ENCODE measurements around the gene RPS16. TPM values are rescaled to one million over a fixed set of nuclear protein-coding genes. Genes with fewer than 3 reads are reported as not detected.
A peak's percentile ranks its signal among the peaks of the same experiment; 100 is the strongest.

RPS16 gene
- total RNA-seq (1,000 to 10,000 TPM in 7 of 10 donors, 100 to 1,000 TPM in 3; 936 to 1,726 (median 1,424) TPM), polyA plus RNA-seq (1,000 to 10,000 TPM in 1 of 2 donors, 100 to 1,000 TPM in 1; 974 to 3,280 TPM)
- long read RNA-seq, donor 1, transcript RPS16-201 (5 exons, 560 nt) = major isoform, 259 of 512 reads
- long read RNA-seq, donor 1, transcript RPS16-207 (5 exons, 492 nt) = minor isoform, 9 of 512 reads
- long read RNA-seq, donor 1, partial matches to known transcripts = 237 of 512 reads
- long read RNA-seq, donor 1, other reads (novel, unspliced or antisense) = 5 of 512 reads
- long read RNA-seq, donor 2, transcript RPS16-201 (5 exons, 560 nt) = major isoform, 385 of 761 reads
- long read RNA-seq, donor 2, partial matches to known transcripts = 363 of 761 reads
- long read RNA-seq, donor 2, other reads (novel, unspliced or antisense) = 7 of 761 reads
- long read RNA-seq, donor 3, transcript RPS16-201 (5 exons, 560 nt) = major isoform, 79 of 154 reads
- long read RNA-seq, donor 3, transcript RPS16-206 (4 exons, 2,389 nt) = minor isoform, 8 of 154 reads
- long read RNA-seq, donor 3, partial matches to known transcripts = 62 of 154 reads
- long read RNA-seq, donor 3, other reads (novel, unspliced or antisense) = 4 of 154 reads

GRCh38 chr19:39435499-39436349, at the start of gene RPS16:
Gene RPS16, minus strand, starts transcription at chr19:39435949. Its CDS starts 54 bp downstream, at chr19:39435895.
- Histone ChIP-seq H3K4me3 (peak within 1 kb of the TSS; percentile 78 to 99 (median 84)), H3K36me3 (peaks cover 0 to 34% (median 26%) of the 10 kb centered on the region in 9 donors), H3K27me3 (peaks cover 0 to 6% (median 0%) of the 10 kb centered on the region in 7 donors), H3K27ac (peak within 1 kb of the TSS; percentile 59 to 96 (median 88)), H3K9me3 (no peaks in the 10 kb centered on the region), H3K4me1 (peaks cover 10 to 45% (median 27%) of the 10 kb centered on the region in 9 donors)
- ATAC-seq (peak; percentile 98 to 100 (median 99)), DNase-seq (peak; percentile 99)
- intact Hi-C loops (cut with DNase I) = no loop called here
- 0% methylated on average over 61 of the region's 61 CpGs for WGBS, 2 donors
- TF ChIP-seq, protein P1, sequence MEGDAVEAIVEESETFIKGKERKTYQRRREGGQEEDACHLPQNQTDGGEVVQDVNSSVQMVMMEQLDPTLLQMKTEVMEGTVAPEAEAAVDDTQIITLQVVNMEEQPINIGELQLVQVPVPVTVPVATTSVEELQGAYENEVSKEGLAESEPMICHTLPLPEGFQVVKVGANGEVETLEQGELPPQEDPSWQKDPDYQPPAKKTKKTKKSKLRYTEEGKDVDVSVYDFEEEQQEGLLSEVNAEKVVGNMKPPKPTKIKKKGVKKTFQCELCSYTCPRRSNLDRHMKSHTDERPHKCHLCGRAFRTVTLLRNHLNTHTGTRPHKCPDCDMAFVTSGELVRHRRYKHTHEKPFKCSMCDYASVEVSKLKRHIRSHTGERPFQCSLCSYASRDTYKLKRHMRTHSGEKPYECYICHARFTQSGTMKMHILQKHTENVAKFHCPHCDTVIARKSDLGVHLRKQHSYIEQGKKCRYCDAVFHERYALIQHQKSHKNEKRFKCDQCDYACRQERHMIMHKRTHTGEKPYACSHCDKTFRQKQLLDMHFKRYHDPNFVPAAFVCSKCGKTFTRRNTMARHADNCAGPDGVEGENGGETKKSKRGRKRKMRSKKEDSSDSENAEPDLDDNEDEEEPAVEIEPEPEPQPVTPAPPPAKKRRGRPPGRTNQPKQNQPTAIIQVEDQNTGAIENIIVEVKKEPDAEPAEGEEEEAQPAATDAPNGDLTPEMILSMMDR (IDR thresholded peaks at IDR 0.05) = peak in 2 of 9 donors; percentile 9 to 18

DNA sequence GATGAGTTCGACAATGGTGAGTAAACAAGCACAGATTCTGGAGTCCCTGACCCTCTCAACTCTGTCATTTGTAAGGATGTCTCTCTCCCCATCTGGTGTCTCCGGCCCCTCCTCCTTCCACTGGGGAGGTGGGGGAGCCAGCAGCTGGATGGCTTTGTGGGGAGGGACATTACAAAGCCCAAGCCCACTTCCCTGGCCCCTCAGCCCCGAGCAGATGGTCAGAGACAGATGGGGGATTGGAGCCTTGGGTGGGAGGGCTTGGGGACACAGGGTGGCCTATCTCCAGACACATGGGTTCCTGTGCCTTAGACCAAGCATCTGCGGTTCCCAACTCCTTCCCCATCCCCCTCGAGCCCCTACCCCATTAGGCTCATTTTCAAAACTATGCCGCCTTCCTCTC, 47.4 kb upstream of the RPS16 start:
- DNase-seq (no peak), ATAC-seq (no peak)
- no peak overlapping the region for H3K27ac ChIP-seq
- no peaks in the 10 kb centered on the region for H3K9me3 ChIP-seq
- H3K27me3 ChIP-seq = no peaks in the 10 kb centered on the region
- H3K36me3 ChIP-seq = peaks cover 0 to 56% (median 26%) of the 10 kb centered on the region in 9 donors
- peaks cover 3 to 23% (median 17%) of the 10 kb centered on the region in 9 donors for H3K4me1 ChIP-seq
- TF ChIP-seq, protein P1 (IDR thresholded peaks at IDR 0.05) = no peak
- no peak overlapping the region for H3K4me3 ChIP-seq
- intact Hi-C loops (cut with DNase I) = loop anchor here in 2 of 10 donors (5.0 to 10.0 kb wide), 2 partner anchors 36 to 52 kb away; partner anchors contain the start of genes EID2B (in 1 of the 2) and SUPT5H (in 1 of the 2)
- 75 to 78% methylated on average over 6 of the region's 6 CpGs for WGBS, 2 donors

GRCh38 chr19:39481676-39482075, 45.9 kb upstream of the RPS16 start:
- no peaks in the 10 kb centered on the region for H3K9me3 ChIP-seq
- TF ChIP-seq, protein P1 (IDR thresholded peaks at IDR 0.05) = no peak
- WGBS, 2 donors = 69 to 71% methylated on average over 11 of the region's 11 CpGs
- H3K27me3 ChIP-seq = no peaks in the 10 kb centered on the region
- ATAC-seq (peak in 1 of 8 donors; percentile 2), DNase-seq (no peak)
- H3K36me3 ChIP-seq = peaks cover 0 to 50% (median 22%) of the 10 kb centered on the region in 9 donors
- peaks cover 3 to 23% (median 17%) of the 10 kb centered on the region in 9 donors for H3K4me1 ChIP-seq
- H3K4me3 ChIP-seq = peak overlapping the region in 9 of 10 donors; percentile 71 to 100 (median 94)
- intact Hi-C loops (cut with DNase I) = loop anchor here in 3 of 10 donors (2.0 to 10.0 kb wide), 3 partner anchors 34 to 53 kb away; partner anchors contain the start of genes EID2B (in 2 of the 3) and SUPT5H (in 1 of the 3)
- H3K27ac ChIP-seq = peak overlapping the region in 2 of 10 donors; percentile 86 to 87

All from heart right ventricle (tissue), 16 donors.